IMR-90 (cell line): Measurements from ENCODE around the gene ACTR3C.

Source experiments
- BHLHE40 ChIP-seq: fragments of 150-350 bp; IDR thresholded peaks from 2 replicates; pipeline ENCODE4 v1.6.1; 2016; ENCODE audit warnings: mild to moderate bottlenecking, low read depth, low read length
- CEBPB ChIP-seq: IDR thresholded peaks from 2 replicates; pipeline ENCODE4 v1.6.1; 2012; ENCODE audit warnings: low read depth, low read length, improper control_type of control experiment
- CHD1 ChIP-seq: IDR thresholded peaks from 2 replicates; pipeline ENCODE4 v1.6.1; 2012; ENCODE audit warnings: low read depth, low read length, improper control_type of control experiment
- MAFK ChIP-seq: IDR thresholded peaks from 2 replicates; pipeline ENCODE4 v1.6.1; 2012; ENCODE audit warnings: low read depth, low read length, improper control_type of control experiment
- MAZ ChIP-seq: IDR thresholded peaks from 2 replicates; pipeline ENCODE4 v1.6.1; 2012; ENCODE audit warnings: low read depth, mild to moderate bottlenecking, low read length, improper control_type of control experiment, moderate library complexity, borderline replicate concordance
- MXI1 ChIP-seq: IDR thresholded peaks from 2 replicates; pipeline ENCODE4 v1.6.1; 2012; ENCODE audit warnings: low read depth, mild to moderate bottlenecking, low read length, moderate library complexity, borderline replicate concordance
- NFE2L2 ChIP-seq: fragments of 150-350 bp; IDR thresholded peaks from 2 replicates; pipeline ENCODE4 v1.6.1; 2016; ENCODE audit warnings: low read depth, mild to moderate bottlenecking, low read length
- POLR2A ChIP-seq: IDR thresholded peaks from 2 replicates; pipeline ENCODE4 v1.6.1; 2012; ENCODE audit warnings: mild to moderate bottlenecking, low read depth, low read length
- RAD21 ChIP-seq: IDR thresholded peaks from 2 replicates; pipeline ENCODE4 v1.6.1; 2012; ENCODE audit warnings: low read length, improper control_type of control experiment
- RFX5 ChIP-seq: IDR thresholded peaks from 2 replicates; pipeline ENCODE4 v1.8.0; 2012; ENCODE audit warnings: low read depth, mild to moderate bottlenecking, low read length, moderate library complexity
- SMC3 ChIP-seq: fragments of 150-350 bp; IDR thresholded peaks from 2 replicates; pipeline ENCODE4 v1.6.1; 2016; ENCODE audit warnings: low read depth, mild to moderate bottlenecking, antibody characterized with exemption, low read length, moderate library complexity
- TF ChIP-seq, protein P1 (sequence below): conservative IDR thresholded peaks from 2 replicates; pipeline ENCODE4 v1.5.1; 2012; ENCODE audit warnings: mild to moderate bottlenecking, low read depth, low read length, improper control_type of control experiment
- TF ChIP-seq, protein P2 (sequence below): fragments of 150-350 bp; IDR thresholded peaks from 2 replicates; pipeline ENCODE4 v1.6.1; 2016; ENCODE audit warnings: low read depth, mild to moderate bottlenecking, low read length, moderate library complexity, borderline replicate concordance
- TF ChIP-seq, protein P3 (sequence below): fragments of 150-350 bp; IDR thresholded peaks from 2 replicates; pipeline ENCODE4 v1.6.1; 2017; ENCODE audit warnings: mild to moderate bottlenecking, antibody characterized with exemption, low read length, low read depth

DNA sequence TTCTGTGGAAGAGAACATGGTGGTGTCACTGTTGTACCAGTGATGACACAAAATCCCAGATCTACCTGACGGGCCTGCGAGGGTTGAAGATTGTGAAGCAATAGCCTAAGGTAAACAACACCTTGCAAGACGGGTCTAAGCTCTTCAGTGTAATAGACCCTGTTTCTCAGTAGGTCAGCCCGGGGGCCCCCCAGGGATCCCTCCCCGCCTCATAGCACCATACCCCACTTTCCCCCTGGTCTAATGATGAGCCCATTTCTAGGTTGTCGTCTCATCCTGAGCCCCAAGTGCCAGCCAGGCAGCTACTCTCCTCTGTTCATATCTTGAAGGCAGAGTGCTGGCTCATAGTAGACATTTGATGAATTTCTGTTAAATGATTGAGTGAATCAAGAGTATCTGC, 2.6 kb upstream of the ACTR3C start:
- TF ChIP-seq, protein P1, sequence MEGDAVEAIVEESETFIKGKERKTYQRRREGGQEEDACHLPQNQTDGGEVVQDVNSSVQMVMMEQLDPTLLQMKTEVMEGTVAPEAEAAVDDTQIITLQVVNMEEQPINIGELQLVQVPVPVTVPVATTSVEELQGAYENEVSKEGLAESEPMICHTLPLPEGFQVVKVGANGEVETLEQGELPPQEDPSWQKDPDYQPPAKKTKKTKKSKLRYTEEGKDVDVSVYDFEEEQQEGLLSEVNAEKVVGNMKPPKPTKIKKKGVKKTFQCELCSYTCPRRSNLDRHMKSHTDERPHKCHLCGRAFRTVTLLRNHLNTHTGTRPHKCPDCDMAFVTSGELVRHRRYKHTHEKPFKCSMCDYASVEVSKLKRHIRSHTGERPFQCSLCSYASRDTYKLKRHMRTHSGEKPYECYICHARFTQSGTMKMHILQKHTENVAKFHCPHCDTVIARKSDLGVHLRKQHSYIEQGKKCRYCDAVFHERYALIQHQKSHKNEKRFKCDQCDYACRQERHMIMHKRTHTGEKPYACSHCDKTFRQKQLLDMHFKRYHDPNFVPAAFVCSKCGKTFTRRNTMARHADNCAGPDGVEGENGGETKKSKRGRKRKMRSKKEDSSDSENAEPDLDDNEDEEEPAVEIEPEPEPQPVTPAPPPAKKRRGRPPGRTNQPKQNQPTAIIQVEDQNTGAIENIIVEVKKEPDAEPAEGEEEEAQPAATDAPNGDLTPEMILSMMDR, result no peak
- TF ChIP-seq SMC3 (no peak), CEBPB (no peak), POLR2A (no peak), MAFK (no peak), RFX5 (no peak), RAD21 (no peak), MXI1 (no peak), CHD1 (no peak), BHLHE40 (no peak), NFE2L2 (no peak), MAZ (no peak)
- TF ChIP-seq, protein P2, sequence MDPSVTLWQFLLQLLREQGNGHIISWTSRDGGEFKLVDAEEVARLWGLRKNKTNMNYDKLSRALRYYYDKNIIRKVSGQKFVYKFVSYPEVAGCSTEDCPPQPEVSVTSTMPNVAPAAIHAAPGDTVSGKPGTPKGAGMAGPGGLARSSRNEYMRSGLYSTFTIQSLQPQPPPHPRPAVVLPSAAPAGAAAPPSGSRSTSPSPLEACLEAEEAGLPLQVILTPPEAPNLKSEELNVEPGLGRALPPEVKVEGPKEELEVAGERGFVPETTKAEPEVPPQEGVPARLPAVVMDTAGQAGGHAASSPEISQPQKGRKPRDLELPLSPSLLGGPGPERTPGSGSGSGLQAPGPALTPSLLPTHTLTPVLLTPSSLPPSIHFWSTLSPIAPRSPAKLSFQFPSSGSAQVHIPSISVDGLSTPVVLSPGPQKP, result no peak
- TF ChIP-seq, protein P3, sequence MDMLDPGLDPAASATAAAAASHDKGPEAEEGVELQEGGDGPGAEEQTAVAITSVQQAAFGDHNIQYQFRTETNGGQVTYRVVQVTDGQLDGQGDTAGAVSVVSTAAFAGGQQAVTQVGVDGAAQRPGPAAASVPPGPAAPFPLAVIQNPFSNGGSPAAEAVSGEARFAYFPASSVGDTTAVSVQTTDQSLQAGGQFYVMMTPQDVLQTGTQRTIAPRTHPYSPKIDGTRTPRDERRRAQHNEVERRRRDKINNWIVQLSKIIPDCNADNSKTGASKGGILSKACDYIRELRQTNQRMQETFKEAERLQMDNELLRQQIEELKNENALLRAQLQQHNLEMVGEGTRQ, result no peak
